NCI-H82 treated with DMSO at 0.1 percent for 48 hours (cell line): ENCODE results near the gene SAP25.

Experiments
- DNase-seq: peaks from one replicate; lab custom pipeline; 2025; ENCODE audit not compliant: unreplicated experiment; lab: John Stamatoyannopoulos, UW

SAP25 gene

DNA sequence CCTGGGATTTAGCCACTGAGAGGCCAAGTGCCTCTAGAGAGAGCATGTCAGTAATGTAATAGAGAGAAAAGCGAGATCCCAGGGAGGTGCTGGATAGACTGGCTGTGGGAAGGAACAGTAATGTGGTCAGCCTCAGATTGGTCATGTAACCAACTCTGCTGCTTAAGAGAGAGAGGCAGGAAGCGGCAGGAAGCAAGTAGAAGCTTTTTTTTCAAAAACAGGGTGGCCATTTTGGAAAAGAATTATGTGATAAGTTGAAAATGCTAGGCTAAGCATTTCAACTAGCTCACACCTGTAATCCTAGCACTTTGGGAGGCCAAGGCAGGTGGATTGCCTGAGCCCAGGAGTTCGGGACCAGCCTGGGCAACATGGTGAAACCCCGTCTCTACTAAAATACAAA, 24.7 kb upstream of the SAP25 start:
- DNase-seq = no peak

DNA sequence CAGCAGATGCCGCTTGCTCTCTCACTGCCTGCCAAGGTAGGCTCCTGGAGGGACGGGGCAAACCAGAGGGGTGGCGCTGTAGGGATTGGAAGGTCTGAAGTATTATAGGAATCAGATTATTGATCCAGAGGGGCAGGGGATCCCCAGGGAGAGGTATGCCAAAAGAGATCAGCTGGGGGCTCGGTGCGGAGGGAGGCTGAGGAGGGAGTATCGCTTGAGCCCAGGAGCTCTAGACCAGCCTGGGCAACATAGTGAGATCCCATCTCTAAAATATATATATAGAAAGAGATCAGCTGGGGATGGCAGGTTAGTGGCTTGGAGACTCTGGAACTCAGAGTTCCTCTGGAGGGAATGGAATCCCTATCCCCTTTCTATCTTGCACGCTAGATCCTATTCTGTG, 21.5 kb upstream of the SAP25 start:
- DNase-seq = no peak

DNA sequence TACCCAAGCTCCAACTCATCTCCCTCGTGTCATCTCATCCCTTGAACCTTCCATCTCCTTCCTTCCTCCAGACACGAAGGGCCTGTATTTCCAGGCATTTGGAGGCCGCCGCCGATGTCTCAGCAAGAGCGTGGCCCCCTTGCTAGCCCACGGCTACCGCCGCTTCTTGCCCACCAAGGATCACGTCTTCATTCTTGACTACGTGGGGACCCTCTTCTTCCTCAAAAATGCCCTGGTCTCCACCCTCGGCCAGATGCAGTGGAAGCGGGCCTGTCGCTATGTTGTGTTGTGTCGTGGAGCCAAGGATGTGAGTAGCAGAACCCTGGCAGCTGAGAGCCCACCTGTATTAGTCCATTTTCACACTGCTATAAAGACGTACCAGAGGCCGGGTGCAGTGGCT, 17.9 kb upstream of the SAP25 start:
- no peak for DNase-seq

DNA sequence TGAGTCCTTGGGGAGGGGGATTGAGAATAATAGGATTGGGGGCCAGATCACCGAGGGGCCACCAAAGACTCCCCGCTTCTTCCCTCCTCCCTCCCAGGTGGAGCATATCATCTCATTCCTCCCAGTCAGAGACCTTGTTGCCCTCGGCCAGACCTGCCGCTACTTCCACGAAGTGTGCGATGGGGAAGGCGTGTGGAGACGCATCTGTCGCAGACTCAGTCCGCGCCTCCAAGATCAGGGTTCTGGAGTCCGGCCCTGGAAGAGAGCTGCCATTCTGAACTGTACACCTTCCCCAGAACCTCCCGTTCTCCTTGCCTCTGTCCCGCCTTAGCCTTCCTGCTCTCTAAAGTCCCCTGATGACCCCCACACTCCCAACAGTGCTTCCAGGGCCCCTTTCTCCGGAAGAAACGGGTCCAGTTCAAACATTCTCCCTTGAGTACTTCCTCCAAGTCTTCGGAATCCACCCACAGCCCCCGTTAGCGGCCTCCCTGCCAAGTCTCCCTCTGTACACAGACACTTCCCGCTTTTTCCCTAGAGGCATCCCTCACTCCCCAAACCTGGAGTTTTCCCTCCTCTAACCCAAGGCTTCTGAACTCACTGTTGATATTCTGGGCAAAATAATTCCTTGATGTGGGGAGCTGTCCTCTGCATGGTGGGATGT, 16.5 kb upstream of the SAP25 start:
- no peak for DNase-seq

DNA sequence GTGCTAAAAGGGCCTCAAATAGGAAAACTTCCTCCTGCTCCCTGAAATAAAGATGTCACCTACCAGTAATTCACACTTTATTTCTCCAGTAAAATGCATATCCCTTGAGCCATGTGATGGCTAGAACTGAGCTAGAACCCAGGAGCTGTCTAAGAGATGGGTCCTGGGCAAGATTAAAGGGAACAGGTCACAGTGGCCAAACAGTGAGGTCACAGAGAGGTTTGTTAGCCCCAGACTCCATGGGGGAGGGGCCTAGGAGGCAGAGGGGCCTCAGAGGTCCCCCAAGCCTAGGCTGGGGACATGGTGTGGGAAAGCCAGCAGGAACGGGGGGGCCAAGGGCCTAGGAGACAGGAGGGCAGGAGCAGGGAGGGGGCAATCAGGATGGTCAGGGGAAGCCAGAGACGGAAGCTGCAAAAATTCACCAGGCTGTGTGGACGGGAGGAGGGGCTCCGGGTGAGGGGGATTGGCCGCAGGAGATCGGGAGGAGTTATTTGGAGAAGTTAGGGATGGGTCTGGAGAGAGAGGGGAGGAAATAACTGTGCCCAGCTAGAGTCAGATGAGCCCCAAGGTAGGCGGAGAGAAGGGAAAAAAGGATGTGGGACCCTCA, 15.7 kb upstream of the SAP25 start:
- DNase-seq = no peak

DNA sequence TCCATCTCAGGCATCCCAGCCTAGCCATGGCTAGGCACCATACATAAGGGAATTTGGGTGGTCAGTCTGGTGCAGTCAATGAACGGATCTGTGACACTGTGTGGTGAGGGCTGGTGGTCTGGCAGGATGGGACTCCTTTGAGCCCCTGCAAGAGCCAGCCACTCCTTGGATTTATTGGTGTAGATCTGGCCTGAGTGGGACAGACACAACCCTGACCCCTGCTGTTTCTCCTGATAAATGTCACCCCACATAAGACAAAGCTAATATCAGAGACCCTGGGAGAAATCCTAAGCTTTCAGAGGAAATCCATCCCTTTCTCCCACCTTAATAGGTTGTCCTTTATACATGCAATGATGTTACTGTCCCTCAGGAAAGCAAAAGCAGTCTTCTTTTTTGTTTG, 14.7 kb upstream of the SAP25 start:
- DNase-seq = peak; percentile 16

DNA sequence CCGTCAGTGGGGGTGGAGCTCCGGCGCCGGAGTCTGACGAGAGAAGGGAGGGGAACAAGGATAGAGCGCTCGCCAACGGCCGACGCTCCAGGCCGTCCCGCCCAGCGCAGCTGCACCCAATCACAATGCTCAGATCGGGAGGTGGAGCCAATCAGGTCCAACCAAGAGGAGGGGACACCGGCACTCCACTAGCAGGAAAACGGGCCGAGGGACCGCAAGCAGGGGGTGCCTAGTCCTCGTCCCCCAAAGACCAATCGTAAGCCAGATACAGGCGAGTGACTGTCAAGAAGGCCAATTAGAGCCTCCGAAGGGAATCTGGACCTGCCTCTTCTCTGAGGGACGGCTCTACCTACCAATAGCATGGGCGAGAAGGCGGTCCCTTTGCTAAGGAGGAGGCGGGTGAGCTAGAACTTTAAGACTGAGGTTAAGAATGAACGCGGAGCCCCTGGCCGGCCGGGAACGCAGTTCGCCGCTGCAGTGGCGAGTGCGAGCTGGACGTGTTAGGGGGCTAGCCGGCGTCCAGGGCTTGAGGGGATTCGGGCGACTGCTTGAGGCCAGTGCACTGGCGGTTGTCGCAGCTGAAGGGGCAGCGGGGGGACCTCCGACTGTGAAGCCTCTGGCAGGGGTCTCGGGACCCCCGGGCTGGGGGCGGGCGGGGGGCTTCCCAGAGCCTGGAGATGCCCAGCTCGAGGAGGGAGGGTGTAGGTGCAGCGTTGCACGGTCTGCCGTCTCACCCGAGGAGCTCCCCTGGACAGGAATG, 12.7 kb upstream of the SAP25 start, which contains the start of gene FBXO24:
TSS of gene FBXO24 (plus strand) at position 63 of the 760 bp plus-strand sequence. CDS start at position 361, 298 bp downstream.
- peak; percentile 99 for DNase-seq

DNA sequence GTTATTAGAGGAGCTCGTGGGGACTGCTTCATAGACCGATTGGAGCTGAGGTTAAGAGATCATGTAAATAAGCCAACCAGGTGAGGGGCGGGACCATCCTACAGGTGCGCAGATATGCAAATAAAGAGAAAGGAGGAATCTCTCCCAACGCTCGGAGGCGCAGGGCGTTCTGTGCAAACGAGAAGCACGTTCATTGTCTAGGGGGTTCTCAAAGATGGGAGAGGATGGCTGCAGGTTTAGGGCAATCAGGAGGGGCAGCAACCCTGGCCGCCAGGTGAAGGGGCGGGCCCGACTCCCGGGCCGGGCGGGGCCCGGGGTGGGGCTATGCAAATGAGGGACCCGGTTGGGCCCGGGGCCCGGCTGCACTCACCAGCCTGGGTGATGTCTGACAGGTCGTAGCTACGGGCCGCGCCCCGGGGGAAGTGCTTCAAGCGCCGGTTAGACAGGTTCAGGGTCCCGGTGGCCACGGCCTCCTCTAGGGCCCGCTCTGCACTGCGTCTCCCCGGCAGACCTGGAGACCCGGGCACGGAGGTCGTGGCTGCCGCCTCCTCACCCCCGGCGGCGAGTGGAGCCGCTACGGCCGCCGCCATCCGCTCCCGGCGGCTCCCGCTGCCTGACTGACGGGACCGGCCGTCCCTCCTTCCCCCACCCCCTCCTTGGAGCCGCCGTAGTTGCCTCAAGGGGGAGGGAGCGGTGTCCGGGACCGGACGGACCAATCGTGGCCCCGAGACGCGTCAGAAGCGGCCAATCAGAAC, 12.0 kb upstream of the SAP25 start, which contains the start of gene LRCH4:
TSS of gene LRCH4 (minus strand) at position 619 of the 755 bp plus-strand sequence. CDS start at position 590, 29 bp downstream.
- DNase-seq = no peak

DNA sequence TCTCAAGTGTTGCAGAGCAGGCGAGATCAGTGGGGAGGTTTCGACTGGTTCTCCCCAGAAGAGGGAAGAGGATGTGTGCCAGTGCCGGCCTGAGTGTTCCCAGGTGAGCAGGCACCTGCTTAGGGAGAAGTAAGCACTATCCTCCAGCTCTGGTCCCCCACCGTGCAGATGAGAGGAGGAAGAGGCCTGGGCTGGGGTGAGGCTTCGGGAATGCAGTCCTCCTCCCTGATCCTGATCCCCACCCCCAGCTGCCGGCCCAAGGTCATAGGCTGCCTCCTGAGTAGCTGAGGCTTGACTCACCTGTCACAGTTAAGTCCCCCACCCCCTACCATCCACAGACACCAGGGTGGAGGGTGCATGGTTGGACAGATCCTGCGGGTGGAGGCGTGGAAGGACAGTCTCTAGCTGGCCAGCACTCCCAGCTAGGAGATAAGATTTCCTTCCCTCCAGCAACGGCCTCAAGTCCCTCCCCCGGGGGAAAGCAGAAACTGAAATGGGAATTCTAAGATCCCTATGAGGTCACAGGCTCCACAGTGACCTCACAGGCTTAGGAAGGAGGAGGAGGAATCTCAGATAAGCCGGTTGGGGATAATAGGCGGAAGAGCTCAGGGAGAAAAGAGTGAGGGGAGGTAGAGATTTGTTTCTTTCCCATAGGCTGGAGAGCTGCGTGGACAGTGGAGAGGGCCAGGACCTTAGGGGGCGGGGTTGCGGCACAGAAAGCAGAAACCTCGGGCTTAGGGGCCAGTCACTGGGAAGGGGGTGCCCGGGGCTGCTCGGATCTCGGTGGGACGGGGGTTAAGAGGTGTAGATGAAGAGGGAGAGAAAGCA, 11.2 kb upstream of the SAP25 start:
- DNase-seq = peak; percentile 57

DNA sequence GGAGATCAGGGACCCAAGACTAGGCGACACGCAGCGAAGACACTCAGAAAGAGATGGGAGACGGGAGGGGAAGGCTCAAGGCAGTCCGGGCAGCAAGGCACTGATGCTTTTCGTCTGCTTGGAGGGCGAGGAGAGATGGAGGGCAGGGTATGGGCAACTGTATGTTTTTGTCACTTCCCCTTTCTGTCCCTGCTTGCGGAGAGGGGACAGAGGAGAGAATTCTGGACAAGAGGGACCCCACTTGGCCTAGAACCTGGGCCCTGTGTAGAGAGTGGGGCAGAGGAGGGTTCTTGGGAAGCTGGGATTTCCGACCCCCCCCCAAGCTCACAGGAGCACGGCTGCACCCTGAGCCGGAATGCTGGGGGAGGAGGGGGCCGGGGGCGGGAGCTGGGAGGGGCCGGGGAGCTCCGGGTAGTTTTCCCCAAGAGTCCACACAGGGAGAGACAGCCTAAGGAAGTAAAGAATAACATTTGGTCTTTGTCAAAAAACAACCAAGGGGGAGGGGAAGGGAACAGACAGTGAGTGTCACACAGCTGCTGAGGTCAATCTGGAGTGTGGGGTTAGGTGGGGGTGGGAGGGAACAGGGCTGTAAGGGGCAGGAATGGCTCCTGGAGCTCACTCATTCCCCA, 10.5 kb upstream of the SAP25 start:
- no peak for DNase-seq

DNA sequence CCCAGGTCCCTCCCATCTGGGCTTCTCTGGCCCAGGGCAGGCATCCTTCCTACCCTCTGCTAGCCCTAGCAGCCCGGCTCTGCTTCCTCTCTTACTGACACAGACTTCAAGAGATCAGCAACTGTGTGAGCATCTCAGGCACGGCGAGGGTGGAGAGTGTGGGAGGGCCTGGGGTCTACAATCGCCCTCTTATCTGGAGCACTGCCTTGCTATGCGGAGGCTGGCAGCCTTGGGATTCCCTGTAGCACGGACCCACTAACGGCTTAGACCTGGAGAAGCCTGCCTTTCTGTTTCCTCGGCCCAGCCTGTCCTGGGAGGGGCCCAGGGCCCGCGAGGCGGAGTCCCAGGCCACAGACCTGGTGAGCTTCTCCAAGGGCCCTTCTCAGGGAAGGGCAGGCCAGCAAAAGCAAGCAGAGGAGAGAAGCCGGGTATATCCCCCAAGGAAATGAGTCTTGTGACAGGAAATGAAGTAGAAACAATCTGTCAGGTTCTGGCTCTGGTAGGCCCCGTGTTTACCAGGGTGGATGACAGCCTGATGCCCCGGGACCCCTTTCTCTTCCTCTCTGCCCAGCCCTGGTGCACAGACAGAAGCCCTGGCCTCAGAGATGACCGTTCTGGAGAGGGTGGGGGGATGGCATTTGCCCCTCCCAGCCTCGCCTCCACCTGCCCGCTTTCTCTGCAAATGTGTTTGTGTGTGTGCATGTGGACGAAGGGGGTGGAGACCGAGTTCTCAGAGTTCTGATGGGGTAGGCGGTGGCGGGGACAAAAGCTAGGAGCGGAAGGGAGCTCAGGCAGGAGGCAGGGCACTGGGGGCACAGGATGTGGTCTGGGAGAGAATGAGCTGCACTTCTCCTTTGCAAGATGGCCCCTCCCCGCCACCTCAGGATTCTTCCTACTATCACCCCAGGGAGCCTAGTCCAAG, 9.7 kb upstream of the SAP25 start:
- no peak for DNase-seq

DNA sequence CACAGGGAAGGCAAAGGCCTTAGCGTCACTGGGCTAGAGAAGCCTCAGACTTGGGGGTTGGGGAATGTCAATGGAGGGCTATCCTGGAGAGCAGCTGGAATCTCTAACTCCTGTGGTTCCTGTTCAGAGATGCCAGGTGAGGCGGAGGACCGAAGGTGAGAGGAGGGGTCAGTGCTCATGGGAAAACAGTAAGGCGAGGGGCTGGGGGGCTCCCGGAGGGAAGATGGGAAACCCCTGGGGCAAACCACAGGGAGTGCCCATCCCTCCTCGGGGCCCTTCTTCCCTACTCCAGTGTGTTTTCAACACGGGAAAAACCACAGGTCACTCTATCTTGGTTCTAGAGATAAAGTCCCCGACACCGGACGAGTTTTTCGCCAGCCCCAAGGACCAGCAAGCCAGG, 8.9 kb upstream of the SAP25 start:
- no peak for DNase-seq

DNA sequence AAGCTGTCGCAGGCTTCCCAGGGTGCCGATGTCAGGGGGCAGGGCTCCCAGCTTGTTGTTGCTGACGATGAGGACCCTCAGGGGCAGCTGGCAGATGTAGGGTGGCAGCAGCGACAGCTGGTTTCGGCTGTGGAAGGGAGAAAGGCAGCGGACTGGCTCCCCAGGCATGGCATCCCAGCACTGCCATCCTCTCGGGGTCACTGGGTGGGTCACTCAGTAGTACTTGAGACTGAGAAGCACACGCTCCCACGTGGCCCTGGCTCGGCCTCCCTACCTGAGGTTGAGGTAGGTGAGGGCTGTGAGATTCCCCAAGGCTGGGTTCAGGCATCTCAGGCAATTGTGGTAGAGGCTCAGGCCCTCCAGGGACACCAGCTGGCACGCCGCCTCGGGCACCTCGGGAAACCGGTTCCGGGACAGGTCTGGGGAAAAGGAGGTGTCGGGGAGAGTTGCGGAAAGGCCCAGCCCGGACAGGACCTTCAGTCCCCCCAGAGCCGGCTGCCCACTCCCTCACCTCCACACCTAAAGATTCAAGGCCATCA, 8.4 kb upstream of the SAP25 start:
- DNase-seq = no peak

DNA sequence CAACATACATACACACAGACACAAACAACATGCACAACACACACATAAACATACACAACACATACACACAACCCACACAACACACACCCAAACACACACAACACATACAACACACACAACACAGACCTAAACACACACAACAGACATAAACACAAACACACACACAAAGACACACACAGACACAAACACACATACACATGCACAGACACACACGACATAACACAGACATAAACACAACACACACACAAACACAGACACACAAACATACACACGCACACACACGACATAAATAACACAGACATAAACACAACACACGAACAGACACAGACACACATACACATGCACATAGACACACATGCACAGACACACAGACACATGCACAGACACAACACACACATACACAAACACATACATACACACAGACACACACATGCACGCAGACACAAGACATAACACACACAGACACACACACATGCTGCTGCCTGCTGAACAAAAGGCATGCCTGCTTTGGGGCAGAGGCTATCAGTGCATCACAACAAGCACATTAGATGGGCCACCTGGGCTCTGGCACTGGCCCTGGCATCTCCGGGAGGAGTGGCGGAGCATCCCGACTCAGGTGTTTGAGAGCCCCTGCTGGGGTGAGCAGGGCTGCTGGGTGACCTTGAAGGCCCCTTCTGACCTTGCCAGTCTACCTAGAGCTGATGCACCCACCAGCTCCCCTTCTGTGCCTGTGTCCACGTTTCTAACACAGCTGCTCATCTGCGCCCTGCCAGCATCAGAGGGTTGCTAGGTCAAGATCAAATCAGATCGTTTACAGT, 7.0 kb upstream of the SAP25 start:
- no peak for DNase-seq

DNA sequence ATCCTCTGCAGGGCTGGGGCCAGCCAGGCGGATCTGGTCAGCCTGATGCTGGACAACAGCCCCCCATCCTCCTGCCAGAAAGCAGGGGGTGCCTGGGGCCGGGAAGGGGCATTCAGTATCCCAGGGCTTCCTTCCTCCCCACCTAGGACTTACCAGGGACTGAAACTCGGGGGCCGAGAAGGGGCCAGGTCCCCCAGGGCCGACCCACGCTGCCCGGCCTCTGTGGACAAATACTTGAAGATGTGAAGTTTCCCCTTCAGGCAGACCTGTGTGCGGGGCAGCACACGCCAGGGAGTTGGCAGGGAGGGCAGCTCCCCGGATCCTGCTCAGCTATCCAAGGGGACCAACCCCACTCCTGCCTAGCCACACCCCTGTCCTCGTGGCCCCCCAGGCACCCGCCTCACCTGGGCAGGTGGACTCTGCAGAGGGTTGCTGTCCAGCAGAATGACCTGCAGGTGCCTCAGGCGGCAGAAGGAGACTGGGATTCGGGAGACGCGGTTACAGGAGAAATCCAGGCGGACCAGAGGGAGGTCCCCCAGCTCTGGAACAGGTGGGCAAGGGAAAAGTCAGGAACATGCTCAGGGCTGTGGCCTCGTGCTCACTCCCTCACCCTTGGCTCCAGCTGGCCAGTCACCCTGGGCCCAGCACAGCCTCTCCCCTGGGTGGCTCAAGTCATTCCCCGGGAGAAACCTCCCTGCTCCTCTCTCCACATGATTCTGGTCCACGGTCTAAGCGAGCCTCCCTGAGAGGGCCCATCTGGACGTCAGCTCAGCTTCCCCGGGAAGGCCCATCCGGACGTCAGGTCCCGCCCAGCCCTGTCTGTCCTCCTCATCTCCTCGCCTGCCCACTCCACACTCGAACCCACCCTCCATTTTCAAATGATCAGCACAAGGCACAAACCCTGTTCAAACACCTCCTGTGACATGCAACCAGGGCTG, 4.8 kb upstream of the SAP25 start:
- DNase-seq = no peak

DNA sequence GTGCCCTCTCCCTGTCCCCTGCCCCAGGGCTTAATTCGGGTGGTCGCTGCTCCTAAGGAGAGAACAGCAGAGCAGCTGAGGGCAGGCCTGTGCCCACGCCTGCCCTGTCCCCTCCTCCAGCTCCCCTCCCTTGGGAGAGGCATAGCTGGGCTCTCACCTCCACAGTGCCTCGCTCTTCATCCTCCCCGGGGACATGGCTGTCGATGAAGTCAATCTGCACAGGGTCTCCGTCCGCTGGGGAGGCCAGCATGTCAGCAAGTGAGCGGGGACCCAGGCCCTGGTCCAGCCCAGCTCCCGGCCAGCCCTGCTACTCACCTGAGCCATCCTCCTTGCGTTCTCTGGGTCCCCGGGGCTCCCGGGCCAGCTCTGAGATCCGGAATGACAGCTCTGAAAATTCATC, 3.8 kb upstream of the SAP25 start:
- DNase-seq = no peak

DNA sequence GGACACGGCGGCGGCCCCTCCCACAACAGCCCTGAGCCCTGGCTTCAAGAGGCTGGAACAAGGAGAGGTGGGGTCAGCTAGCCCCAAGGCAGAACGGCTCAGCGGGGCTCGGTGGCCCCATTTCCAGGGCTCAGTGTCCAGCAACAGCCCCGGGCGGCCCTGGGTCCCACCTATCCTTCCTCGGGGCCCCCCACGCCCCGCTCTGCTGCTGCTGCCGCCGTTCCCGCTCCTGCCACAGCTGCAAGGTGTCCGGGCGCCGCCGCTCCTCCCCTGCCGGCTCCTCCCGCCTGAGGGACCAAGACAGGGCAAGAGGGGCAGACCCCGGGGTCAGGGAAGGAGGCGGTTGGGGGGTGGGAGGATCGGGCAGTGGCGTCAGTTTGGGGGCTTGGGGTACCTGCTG, 3.4 kb upstream of the SAP25 start:
- no peak for DNase-seq
